Body of pancreas (tissue), 4 donors: Measurements from ENCODE around the gene DYRK1B. TPM values are rescaled to one million over a fixed set of nuclear protein-coding genes. Genes with fewer than 3 reads are reported as not detected.
"Not testable (repeated sequence)": the region's sequence is repeated elsewhere in the genome, so short reads cannot be mapped to it uniquely, and the experiment has no call there.

ENCODE experiments used
- ATAC-seq: fragments of 150-250 bp; one replicate; pipeline ENCODE4 v1.9.1; 2016
- DNase-seq, 4 donors: peaks; one replicate each; pipeline ENCODE4 v3.0.0-alpha.2; 2019
- H3K27ac ChIP-seq, 4 donors: fragments of 200-600 bp; sonication (generic); 1 replicate in 3 of 4; 2 replicates in 1 of 4; pipeline versions ENCODE4 v1.5.1 to v1.6.1; 2016 to 2019; ENCODE audit warnings: mild to moderate bottlenecking in 1 of 4, mixed read lengths in 1 of 4, moderate library complexity in 1 of 4
- H3K27me3 ChIP-seq, 2 donors: fragments of 200-600 bp; sonication (generic); one replicate each; pipeline ENCODE4 v1.6.0; 2016; ENCODE audit warnings: mild to moderate bottlenecking in 1 of 2
- H3K36me3 ChIP-seq, 2 donors: fragments of 200-600 bp; sonication (generic); replicated peaks in 1 of 2; 2 replicates each; pipeline ENCODE4 v1.5.1; 2016; ENCODE audit warnings: low read depth in 2 of 2; ENCODE audit not compliant: insufficient read depth in 1 of 2
- H3K4me1 ChIP-seq: fragments of 200-600 bp; sonication (generic); one replicate; pipeline ENCODE4 v1.6.0; 2016
- H3K4me3 ChIP-seq, 2 donors: fragments of 200-600 bp; sonication (generic); 1 replicate in 1 of 2; 2 replicates in 1 of 2; pipeline ENCODE4 v1.5.1; 2016 to 2019
- H3K9me3 ChIP-seq, 3 donors: fragments of 200-600 bp; sonication (generic); 1 replicate in 2 of 3; 2 replicates in 1 of 3; pipeline ENCODE4 v1.5.1; 2016
- POLR2A ChIP-seq, 3 donors: fragments of 450-650 bp; IDR thresholded peaks; one replicate each; pipeline ENCODE4 v1.6.1; 2016; ENCODE audit warnings: antibody characterized with exemption in 3 of 3, mild to moderate bottlenecking in 2 of 3
- WGBS, 2 donors: methylation state at CpG; one replicate each; pipeline ENCODE4 v1.1.5; 2017; 5-methylcytosine and 5-hydroxymethylcytosine counted together
- intact Hi-C: fragments of 100-400 bp; cut with DNase I; formaldehyde crosslinking; loops from one replicate; pipeline ENCODE4 v1.15.1; 2023
- total RNA-seq, 2 donors: library from RNA; depleted of rRNA; stranded (reverse); fragments of >200 nt; gene quantifications; one replicate each; pipeline ENCODE4 v1.1.0, GENCODE V29; 2016
- TF ChIP-seq, protein P1 (sequence below), 7 experiments: fragments of 450-650 bp in 4 of 7; fragments of 200-600 bp in 3 of 7; sonication (generic) in 3 of 7; IDR thresholded peaks; one replicate each; pipeline ENCODE4 v1.5.1; 2016 to 2019; ENCODE audit warnings: antibody characterized with exemption in 7 of 7

Gene DYRK1B
- total RNA-seq, 2 donors from 2014 or later: 11.9 to 21.1 TPM

- H3K4me3 ChIP-seq: no peak overlapping the region
- no peaks in the 10 kb centered on the region for H3K27me3 ChIP-seq
- H3K36me3 ChIP-seq: no peaks in the 10 kb centered on the region
- no peaks in the 10 kb centered on the region for H3K9me3 ChIP-seq
- intact Hi-C loops: no loop called here
- H3K27ac ChIP-seq: no peak overlapping the region
- DNase-seq (no peak), ATAC-seq (no peak)
- no peaks in the 10 kb centered on the region for H3K4me1 ChIP-seq
- 85 to 86% methylated on average over 1 of the region's 1 CpG for WGBS, 2 donors
- TF ChIP-seq, protein P1, sequence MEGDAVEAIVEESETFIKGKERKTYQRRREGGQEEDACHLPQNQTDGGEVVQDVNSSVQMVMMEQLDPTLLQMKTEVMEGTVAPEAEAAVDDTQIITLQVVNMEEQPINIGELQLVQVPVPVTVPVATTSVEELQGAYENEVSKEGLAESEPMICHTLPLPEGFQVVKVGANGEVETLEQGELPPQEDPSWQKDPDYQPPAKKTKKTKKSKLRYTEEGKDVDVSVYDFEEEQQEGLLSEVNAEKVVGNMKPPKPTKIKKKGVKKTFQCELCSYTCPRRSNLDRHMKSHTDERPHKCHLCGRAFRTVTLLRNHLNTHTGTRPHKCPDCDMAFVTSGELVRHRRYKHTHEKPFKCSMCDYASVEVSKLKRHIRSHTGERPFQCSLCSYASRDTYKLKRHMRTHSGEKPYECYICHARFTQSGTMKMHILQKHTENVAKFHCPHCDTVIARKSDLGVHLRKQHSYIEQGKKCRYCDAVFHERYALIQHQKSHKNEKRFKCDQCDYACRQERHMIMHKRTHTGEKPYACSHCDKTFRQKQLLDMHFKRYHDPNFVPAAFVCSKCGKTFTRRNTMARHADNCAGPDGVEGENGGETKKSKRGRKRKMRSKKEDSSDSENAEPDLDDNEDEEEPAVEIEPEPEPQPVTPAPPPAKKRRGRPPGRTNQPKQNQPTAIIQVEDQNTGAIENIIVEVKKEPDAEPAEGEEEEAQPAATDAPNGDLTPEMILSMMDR (IDR thresholded peaks at IDR 0.05): no peak
- no peak for TF ChIP-seq POLR2A (IDR thresholded peaks at IDR 0.05)
These were observed 44.4 kb upstream of the DYRK1B start for GRCh38 chr19:39878398-39878797.

GRCh38 chr19:39877982-39878381 lies 44.0 kb upstream of the DYRK1B start:
- H3K4me1 ChIP-seq, H3K27ac ChIP-seq, H3K9me3 ChIP-seq, intact Hi-C loops, H3K27me3 ChIP-seq, ATAC-seq, H3K36me3 ChIP-seq, H3K4me3 ChIP-seq, DNase-seq: not testable (repeated sequence)
- WGBS, 2 donors: 73 to 86% methylated on average over 2 to 17 of the region's 17 CpGs

- WGBS, 2 donors: 58 to 100% methylated on average over 1 to 5 of the region's 14 CpGs
- H3K27ac ChIP-seq, H3K36me3 ChIP-seq, H3K4me3 ChIP-seq, H3K9me3 ChIP-seq, H3K27me3 ChIP-seq, intact Hi-C loops, H3K4me1 ChIP-seq, ATAC-seq: not testable (repeated sequence)
- peak; percentile 16 to 75 (median 58) for DNase-seq
These were observed 43.5 kb upstream of the DYRK1B start for GRCh38 chr19:39877488-39877887.

GRCh38 chr19:39876486-39876885 lies 42.5 kb upstream of the DYRK1B start:
- H3K27ac ChIP-seq, intact Hi-C loops, H3K4me1 ChIP-seq, H3K36me3 ChIP-seq, H3K4me3 ChIP-seq, DNase-seq, H3K9me3 ChIP-seq, H3K27me3 ChIP-seq, ATAC-seq: not testable (repeated sequence)
- 90 to 94% methylated on average over 2 of the region's 11 CpGs for WGBS, 2 donors

- H3K27ac ChIP-seq, H3K4me3 ChIP-seq, H3K4me1 ChIP-seq, H3K36me3 ChIP-seq, H3K9me3 ChIP-seq, H3K27me3 ChIP-seq, intact Hi-C loops: not testable (repeated sequence)
- WGBS, 2 donors: 39 to 72% methylated on average over 4 to 32 of the region's 43 CpGs
- ATAC-seq: peak; percentile 43
- peak in 3 of 4 donors; percentile 13 to 43 (median 33) for DNase-seq
These were observed 41.5 kb upstream of the DYRK1B start for GRCh38 chr19:39875401-39875864.

GRCh38 chr19:39874404-39874803 lies 40.4 kb upstream of the DYRK1B start:
- intact Hi-C loops: no loop called here
- Histone ChIP-seq H3K27me3 (no peaks in the 10 kb centered on the region), H3K4me3 (no peak overlapping the region), H3K27ac (no peak overlapping the region), H3K9me3 (no peaks in the 10 kb centered on the region), H3K4me1 (no peaks in the 10 kb centered on the region), H3K36me3 (no peaks in the 10 kb centered on the region)
- ATAC-seq: no peak
- WGBS, 2 donors: 60 to 96% methylated on average over 1 of the region's 1 CpG
- no peak for DNase-seq
- TF ChIP-seq, protein P1 (IDR thresholded peaks at IDR 0.05): no peak
- no peak for TF ChIP-seq POLR2A (IDR thresholded peaks at IDR 0.05)

DNA sequence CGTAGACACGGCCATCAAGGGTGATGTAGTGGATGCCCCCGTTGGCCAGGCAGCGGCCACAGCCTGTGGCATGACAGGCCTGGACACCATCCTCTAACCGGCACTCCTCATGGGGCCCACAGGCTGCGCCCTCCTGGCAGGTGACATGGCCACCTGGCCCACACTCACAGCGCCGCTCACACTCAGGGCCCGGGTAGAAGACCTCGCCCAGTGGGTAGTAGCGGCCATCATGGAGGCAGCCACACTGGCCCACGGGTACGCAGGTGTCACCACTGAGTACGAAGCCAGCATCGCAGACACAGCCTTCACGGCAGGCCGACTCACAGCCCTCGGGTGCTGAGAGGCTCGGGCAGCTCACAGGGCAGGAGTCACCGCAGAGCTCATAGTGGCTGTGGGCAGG lies 39.4 kb upstream of the DYRK1B start:
- no peaks in the 10 kb centered on the region for H3K4me1 ChIP-seq
- no peak overlapping the region for H3K27ac ChIP-seq
- intact Hi-C loops: no loop called here
- TF ChIP-seq, protein P1 (IDR thresholded peaks at IDR 0.05): no peak
- no peak for TF ChIP-seq POLR2A (IDR thresholded peaks at IDR 0.05)
- no peaks in the 10 kb centered on the region for H3K27me3 ChIP-seq
- no peak overlapping the region for H3K4me3 ChIP-seq
- 69 to 93% methylated on average over 7 to 18 of the region's 20 CpGs for WGBS, 2 donors
- DNase-seq (no peak), ATAC-seq (no peak)
- no peaks in the 10 kb centered on the region for H3K9me3 ChIP-seq
- H3K36me3 ChIP-seq: no peaks in the 10 kb centered on the region
